GM12878 (cell line): ENCODE data around the gene PRUNE1. TPM values are rescaled to one million over a fixed set of nuclear protein-coding genes. Genes with fewer than 3 reads are reported as not detected.

Source experiments
- ATAC-seq: fragments of 200-7000 bp; cut with Tn5 transposase; 3 replicates; pipeline ENCODE4 v1.9.1; 2020; ENCODE audit warnings: mild to moderate bottlenecking, moderate library complexity
- BruUV-seq: library from RNA; stranded (reverse); fragments of 400-500 nt; replicated peaks from 2 replicates; lab custom pipeline; 2021; lab: Mats Ljungman, UMichigan
- CTCF ChIA-PET: fragments of 300-600 bp; sonication (Branson Sonifier 250); formaldehyde crosslinking; extraction: SDS; loops from one replicate; lab custom pipeline; 2021; ENCODE audit warnings: inconsistent platforms; lab: Yijun Ruan, JAX
- POLR2A ChIA-PET: fragments of 350-600 bp; formaldehyde crosslinking; extraction: SDS; loops from one replicate; lab custom pipeline; 2021; ENCODE audit warnings: inconsistent platforms; lab: Charles Lee
- RAD21 ChIA-PET: fragments of 300-600 bp; sonication (Branson Sonifier 250); formaldehyde crosslinking; loops from one replicate; lab custom pipeline; 2023; ENCODE audit warnings: antibody characterized with exemption; ENCODE audit not compliant: unreplicated experiment; lab: Charles Lee
- SMC1A ChIA-PET: fragments of 300-600 bp; sonication (Branson Sonifier 250); formaldehyde crosslinking; loops from one replicate; lab custom pipeline; 2023; ENCODE audit not compliant: unreplicated experiment, uncharacterized antibody; lab: Charles Lee
- DNase-seq: peaks from one replicate; pipeline ENCODE4 v3.0.0-alpha.2; 2011; ENCODE audit warnings: low read depth, low spot score
- FAIRE-seq: peaks from 3 replicates; lab custom pipeline; 2011; peaks lifted over from hg19 to GRCh38; lab: Jason Lieb, UNC
- H2AFZ ChIP-seq: 2 replicates; pipeline ENCODE4 v1.6.0; 2011; ENCODE audit warnings: low read depth, low read length, control low read depth; ENCODE audit not compliant: control insufficient read depth
- H3K27ac ChIP-seq: 2 replicates; pipeline ENCODE4 v1.5.1; 2011; ENCODE audit warnings: control low read depth; ENCODE audit not compliant: control insufficient read depth, insufficient read depth
- H3K27me3 ChIP-seq, 2 experiments: replicated peaks in 1 of 2; 2 replicates each; pipeline versions ENCODE4 v1.6.0 to v1.6.1; 2011; ENCODE audit warnings: low read length in 1 of 2; ENCODE audit not compliant: control insufficient read depth in 2 of 2, insufficient read depth in 2 of 2
- H3K36me3 ChIP-seq, 2 experiments: 2 replicates each; pipeline ENCODE4 v1.5.1; 2011; ENCODE audit warnings: low read length in 1 of 2; ENCODE audit not compliant: control insufficient read depth in 2 of 2, insufficient read depth in 2 of 2
- H3K4me1 ChIP-seq: 2 replicates; pipeline ENCODE4 v1.6.1; 2011; ENCODE audit warnings: mild to moderate bottlenecking, low read length, moderate library complexity, mixed read lengths; ENCODE audit not compliant: control insufficient read depth, insufficient read depth
- H3K4me2 ChIP-seq: 2 replicates; pipeline ENCODE4 v1.6.0; 2011; ENCODE audit warnings: control low read depth; ENCODE audit not compliant: control insufficient read depth, insufficient read depth
- H3K4me3 ChIP-seq: fragments of 200-600 bp; sonication (generic); 2 replicates; pipeline ENCODE4 v1.5.1; 2016
- H3K79me2 ChIP-seq: 2 replicates; pipeline ENCODE4 v1.6.0; 2011; ENCODE audit warnings: low read length; ENCODE audit not compliant: control insufficient read depth, insufficient read depth
- H3K9ac ChIP-seq: 2 replicates; pipeline ENCODE4 v1.8.0; 2011; ENCODE audit warnings: low read length, control low read depth, mixed read lengths; ENCODE audit not compliant: control insufficient read depth, insufficient read depth
- H3K9me3 ChIP-seq: replicated peaks from 3 replicates; pipeline ENCODE4 v1.5.1; 2011; ENCODE audit warnings: mild to moderate bottlenecking, low read length; ENCODE audit not compliant: control insufficient read depth, insufficient read depth
- H4K20me1 ChIP-seq: 2 replicates; pipeline ENCODE4 v1.6.0; 2011; ENCODE audit not compliant: control insufficient read depth, insufficient read depth
- BCLAF1 ChIP-seq: fragments of 450-650 bp; IDR thresholded peaks from 2 replicates; pipeline ENCODE4 v1.6.1; 2017; ENCODE audit warnings: antibody characterized with exemption, mild to moderate bottlenecking, moderate library complexity
- CREB1 ChIP-seq: IDR thresholded peaks from 2 replicates; pipeline ENCODE4 v1.6.1; 2012; ENCODE audit warnings: low read depth, mild to moderate bottlenecking, inconsistent platforms
- HCFC1 ChIP-seq: fragments of 150-350 bp; IDR thresholded peaks from 2 replicates; pipeline ENCODE4 v1.6.1; 2014; ENCODE audit warnings: low read length
- KAT2A ChIP-seq: conservative IDR thresholded peaks from 2 replicates; pipeline ENCODE4 v1.6.1; 2011; ENCODE audit warnings: low read depth, low read length; ENCODE audit not compliant: control insufficient read depth
- MEF2B ChIP-seq: fragments of 450-650 bp; IDR thresholded peaks from 2 replicates; pipeline ENCODE4 v1.6.1; 2018; ENCODE audit warnings: mild to moderate bottlenecking, moderate library complexity; ENCODE audit not compliant: partially characterized antibody, poor library complexity, severe bottlenecking
- NR2F1 ChIP-seq: fragments of 450-650 bp; conservative IDR thresholded peaks from 2 replicates; pipeline ENCODE4 v1.6.1; 2017; ENCODE audit warnings: mild to moderate bottlenecking
- POLR2AphosphoS2 ChIP-seq: IDR thresholded peaks from 2 replicates; pipeline ENCODE4 v1.6.1; 2011; ENCODE audit warnings: low read depth, mild to moderate bottlenecking, low read length, improper control_type of control experiment, moderate library complexity
- RB1 ChIP-seq: fragments of 450-650 bp; formaldehyde crosslinking; IDR thresholded peaks from 2 replicates; pipeline ENCODE4 v1.6.1; 2017; ENCODE audit warnings: mild to moderate bottlenecking, borderline replicate concordance
- REST ChIP-seq: IDR thresholded peaks from 2 replicates; pipeline ENCODE4 v1.6.1; 2012; ENCODE audit warnings: mild to moderate bottlenecking, low read depth, low read length
- SIN3A ChIP-seq: IDR thresholded peaks from 2 replicates; pipeline ENCODE4 v1.6.1; 2012; ENCODE audit warnings: low read depth, low read length, improper control_type of control experiment
- SKIL ChIP-seq: fragments of 450-650 bp; IDR thresholded peaks from 2 replicates; pipeline ENCODE4 v1.6.1; 2017; ENCODE audit warnings: mild to moderate bottlenecking, low read depth, inconsistent platforms; ENCODE audit not compliant: poor library complexity, severe bottlenecking
- SMARCA5 ChIP-seq: fragments of 450-650 bp; IDR thresholded peaks from 2 replicates; pipeline ENCODE4 v1.6.1; 2017; ENCODE audit warnings: mild to moderate bottlenecking
- SUZ12 ChIP-seq: fragments of 200-600 bp; sonication (generic); IDR thresholded peaks from one replicate; pipeline ENCODE4 v1.6.1; 2018; ENCODE audit warnings: antibody characterized with exemption, mild to moderate bottlenecking; ENCODE audit not compliant: unreplicated experiment
- TAF1 ChIP-seq: IDR thresholded peaks from 2 replicates; pipeline ENCODE4 v1.6.1; 2011; ENCODE audit warnings: mild to moderate bottlenecking, low read depth, low read length, borderline replicate concordance
- TBL1XR1 ChIP-seq: IDR thresholded peaks from 2 replicates; pipeline ENCODE4 v1.6.1; 2012; ENCODE audit warnings: low read depth, low read length, improper control_type of control experiment
- ZSCAN29 ChIP-seq: fragments of 450-650 bp; IDR thresholded peaks from 2 replicates; pipeline ENCODE4 v1.6.1; 2017; ENCODE audit warnings: mild to moderate bottlenecking, moderate library complexity
- ZZZ3 ChIP-seq: IDR thresholded peaks from 2 replicates; pipeline ENCODE4 v1.6.1; 2011; ENCODE audit warnings: low read depth; ENCODE audit not compliant: control insufficient read depth, insufficient read length
- WGBS: methylation state at CpG from one replicate; pipeline ENCODE4 v1.1.6; 2016; ENCODE audit warnings: low lambda C conversion rate; ENCODE audit not compliant: insufficient replicate concordance, insufficient coverage; ENCODE audit errors: missing lambda C conversion rate; 5-methylcytosine and 5-hydroxymethylcytosine counted together
- in situ Hi-C: fragments of 300-500 bp; cut with MboI; formaldehyde crosslinking; loops from 9 replicates; pipeline ENCODE4 v1.14.3; 2018; ENCODE audit warnings: mixed read lengths
- intact Hi-C: fragments of 100-400 bp; cut with micrococcal nuclease; formaldehyde crosslinking; loops from one replicate; pipeline ENCODE4 v1.14.2; 2022; ENCODE audit not compliant: unreplicated experiment
- polyA plus RNA-seq, 11 experiments: library from polyadenylated mRNA; depleted of rRNA in 4 of 11; unstranded in 6 of 11; stranded (reverse) in 5 of 11; fragments of >200 nt; fragmentation: Nextera tagmentation in 4 of 11; fragmentation: Illumina TruSeq in 1 of 11; extraction: Ambion mirVana in 4 of 11; extraction: Trizol in 1 of 11; gene quantifications; 1 replicate in 1 of 11; 2 replicates in 10 of 11; pipeline versions ENCODE4 v1.2.1 to v1.2.3, GENCODE V29; 2011 to 2016; ENCODE audit warnings: inconsistent platforms in 2 of 11, missing spikeins in 2 of 11, low read depth in 1 of 11
- total RNA-seq, 4 experiments: library from RNA; depleted of rRNA in 3 of 4; stranded (reverse); fragments of >200 nt in 3 of 4; fragmentation: Illumina TruSeq in 1 of 4; extraction: Trizol in 1 of 4; gene quantifications; 2 replicates each; pipeline versions ENCODE4 v1.2.1 to v1.2.3, GENCODE V29; 2013 to 2021

The PRUNE1 gene
- total and polyA plus RNA-seq, 10 of the 15 experiments (the other 5 are each of a cell fraction or from before 2014, with no cell fraction given) = 4.7 to 24.5 (median 12.4) TPM

GRCh38 chr1:150999926-151000325 is 8.3 kb upstream of the PRUNE1 start:
- in situ Hi-C loops = loop anchor here (5.0 kb wide), 1 partner anchor 743 kb away; the partner anchor contains the start of gene CA14
- ATAC-seq = no peak
- Histone ChIP-seq H3K27ac (no peak overlapping the region), H3K27me3 (no peaks in the 10 kb centered on the region), H3K9ac (no peak overlapping the region), H4K20me1 (no peaks in the 10 kb centered on the region), H2AFZ (no peak overlapping the region), H3K4me2 (no peak overlapping the region), H3K36me3 (no peaks in the 10 kb centered on the region; a peak in 1 of 4 replicates), H3K79me2 (no peaks in the 10 kb centered on the region; the same call in 1 of the 2 replicates), H3K9me3 (no peaks in the 10 kb centered on the region), H3K4me3 (no peak overlapping the region), H3K4me1 (peaks cover 4% of the 10 kb centered on the region; the same call in 1 of the 2 replicates)
- DNase-seq = no peak
- no peak for FAIRE-seq
- WGBS = 96% methylated on average over 2 of the region's 2 CpGs
- ChIA-PET SMC1A (interaction anchor here (0.5 to 2.0 kb wide), 3 partner anchors 12 to 1063 kb away, joined by 3 to 5 read pairs (median 3); no protein-coding TSS in a partner anchor), CTCF (interaction anchor here (0.7 to 16.2 kb wide), 5 partner anchors 19 to 157 kb away, joined by 3 to 252 read pairs (median 4); partner anchors contain the start of genes ANXA9, CERS2 and TNFAIP8L2), POLR2A (no interaction called here), RAD21 (no interaction called here)
- BruUV-seq = no TSS peak
- intact Hi-C loops = loop anchor here (10.0 kb wide), 1 partner anchor 745 kb away; the partner anchor contains the start of gene CA14
- TF ChIP-seq REST (no peak), SUZ12 (no peak), KAT2A (no peak), ZSCAN29 (no peak), TAF1 (no peak), NR2F1 (no peak), SIN3A (no peak), MEF2B (no peak), POLR2AphosphoS2 (no peak), TBL1XR1 (no peak), SMARCA5 (no peak), HCFC1 (no peak), ZZZ3 (no peak), BCLAF1 (no peak), CREB1 (no peak), SKIL (no peak), RB1 (no peak)
